ENCODE data around the gene EFHD1. TPM values are rescaled to one million over a fixed set of nuclear protein-coding genes. Genes with fewer than 3 reads are reported as not detected.

The EFHD1 gene
- total and polyA plus RNA-seq, 2 of the 13 experiments (the other 11 are each of a cell fraction or from before 2014, with no cell fraction given), result 0.09 TPM; not detected in 1

DNA sequence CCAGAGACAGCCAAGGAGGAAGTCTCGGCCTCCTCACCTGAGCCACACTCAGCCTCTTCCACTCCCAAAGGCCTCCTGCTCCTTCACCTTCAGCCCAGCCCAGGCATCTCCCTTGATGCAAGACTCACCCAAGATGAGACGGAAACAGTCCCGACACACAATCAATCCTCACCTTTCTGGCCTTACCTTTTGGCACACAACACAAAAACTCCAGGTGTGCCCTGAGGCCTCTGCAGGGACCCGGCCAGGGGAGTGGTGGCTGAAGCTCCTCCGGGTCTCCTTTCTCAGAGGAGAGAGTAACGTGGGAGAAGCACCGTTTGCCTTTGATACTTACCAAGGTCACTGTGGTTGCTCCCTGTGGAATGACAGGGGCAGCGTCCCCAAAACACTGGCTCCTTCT is 23.8 kb upstream of the EFHD1 start:
- Histone ChIP-seq H3K4me1 (ENCODE audit: insufficient read depth, low read length) (peaks cover 5% of the 10 kb centered on the region; the same call in 1 of the 2 replicates), H3K79me2 (ENCODE audit: insufficient read depth, low read length) (no peaks in the 10 kb centered on the region), H2AFZ (ENCODE audit: low read length) (no peak overlapping the region), H3K4me2 (ENCODE audit: low read depth, low read length) (no peak overlapping the region), H3K9me3 (ENCODE audit: low read length) (no peaks in the 10 kb centered on the region), H3K27ac (ENCODE audit: extremely low read length, insufficient read depth, low read length) (no peak overlapping the region), H4K20me1 (ENCODE audit: insufficient read depth, low read length) (no peaks in the 10 kb centered on the region), H3K9ac (ENCODE audit: insufficient read depth, low read depth, low read length) (no peak overlapping the region), H3K36me3 (replicated peaks in 1 of 2; ENCODE audit: control insufficient read depth in 1 of 2, insufficient read depth in 2 of 2, low read length in 2 of 2) (no peaks in the 10 kb centered on the region), H3K27me3 (ENCODE audit: control insufficient read depth in 1 of 2, insufficient read depth in 2 of 2, low read length in 2 of 2) (0 out of 5 replicates have a peak, but pooled peaks cover 0 to 5% of the 10 kb centered on the region in 2 experiments), H3K4me3 (replicated peaks in 1 of 3; ENCODE audit: insufficient read depth in 1 of 3, low read depth in 2 of 3, low read length in 3 of 3) (no peak overlapping the region)
- intact Hi-C loops (cut with micrococcal nuclease; ENCODE audit: unreplicated experiment), result loop anchor here (10.0 kb wide), 1 partner anchor 135 kb away; no protein-coding TSS in a partner anchor
- BruUV-seq (replicated peaks), result no TSS peak
- ATAC-seq (no peak), DNase-seq (ENCODE audit: low spot score) (no peak), FAIRE-seq (no peak)
- ChIA-PET CTCF (ENCODE audit: low intra/inter-chr PET ratio, low total read pairs) (no interaction called here), POLR2A (no interaction called here)
- WGBS (ENCODE audit: low lambda C conversion rate), result 25% methylated on average over 7 of the region's 8 CpGs
- in situ Hi-C loops (cut with HindIII; ENCODE audit: extremely low pct_ligation_motif_present, low pct_unique_long_range_greater_than_20kb), result loop anchor here (5.0 kb wide), 1 partner anchor 58 kb away; no protein-coding TSS in a partner anchor
- TF ChIP-seq MEF2D (CRISPR knock-in tag; IDR thresholded peaks at IDR 0.05) (no peak), CENPBD1 (CRISPR knock-in tag; IDR thresholded peaks at IDR 0.05; ENCODE audit: borderline replicate concordance, low read depth) (no peak), CEBPZ (IDR thresholded peaks at IDR 0.05; ENCODE audit: low read length) (no peak), ZNF274 (CRISPR knock-in tag; IDR thresholded peaks at IDR 0.05) (no peak), ZBTB46 (CRISPR knock-in tag; IDR thresholded peaks at IDR 0.05; ENCODE audit: borderline replicate concordance) (no peak), HOMEZ (CRISPR knock-in tag; IDR thresholded peaks at IDR 0.05; ENCODE audit: low read depth) (no peak), SOX6 (IDR thresholded peaks at IDR 0.05) (no peak), SOX6 (CRISPR knock-in tag; IDR thresholded peaks at IDR 0.05) (no peak), CAMTA2 (CRISPR knock-in tag; IDR thresholded peaks at IDR 0.05; ENCODE audit: borderline replicate concordance) (no peak), NFKB2 (CRISPR knock-in tag; IDR thresholded peaks at IDR 0.05; ENCODE audit: borderline replicate concordance) (no peak), KLF12 (CRISPR knock-in tag; IDR thresholded peaks at IDR 0.05; ENCODE audit: borderline replicate concordance) (no peak), HNRNPUL1 (IDR thresholded peaks at IDR 0.05; ENCODE audit: low read depth, low read length) (no peak)
- TF ChIP-seq, protein P1, sequence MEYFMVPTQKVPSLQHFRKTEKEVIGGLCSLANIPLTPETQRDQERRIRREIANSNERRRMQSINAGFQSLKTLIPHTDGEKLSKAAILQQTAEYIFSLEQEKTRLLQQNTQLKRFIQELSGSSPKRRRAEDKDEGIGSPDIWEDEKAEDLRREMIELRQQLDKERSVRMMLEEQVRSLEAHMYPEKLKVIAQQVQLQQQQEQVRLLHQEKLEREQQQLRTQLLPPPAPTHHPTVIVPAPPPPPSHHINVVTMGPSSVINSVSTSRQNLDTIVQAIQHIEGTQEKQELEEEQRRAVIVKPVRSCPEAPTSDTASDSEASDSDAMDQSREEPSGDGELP (IDR thresholded peaks at IDR 0.05; ENCODE audit: borderline replicate concordance, low read depth), result no peak
- TF ChIP-seq, protein P2, sequence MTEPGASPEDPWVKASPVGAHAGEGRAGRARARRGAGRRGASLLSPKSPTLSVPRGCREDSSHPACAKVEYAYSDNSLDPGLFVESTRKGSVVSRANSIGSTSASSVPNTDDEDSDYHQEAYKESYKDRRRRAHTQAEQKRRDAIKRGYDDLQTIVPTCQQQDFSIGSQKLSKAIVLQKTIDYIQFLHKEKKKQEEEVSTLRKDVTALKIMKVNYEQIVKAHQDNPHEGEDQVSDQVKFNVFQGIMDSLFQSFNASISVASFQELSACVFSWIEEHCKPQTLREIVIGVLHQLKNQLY (CRISPR knock-in tag; IDR thresholded peaks at IDR 0.05), result no peak
- TF ChIP-seq, protein P3, sequence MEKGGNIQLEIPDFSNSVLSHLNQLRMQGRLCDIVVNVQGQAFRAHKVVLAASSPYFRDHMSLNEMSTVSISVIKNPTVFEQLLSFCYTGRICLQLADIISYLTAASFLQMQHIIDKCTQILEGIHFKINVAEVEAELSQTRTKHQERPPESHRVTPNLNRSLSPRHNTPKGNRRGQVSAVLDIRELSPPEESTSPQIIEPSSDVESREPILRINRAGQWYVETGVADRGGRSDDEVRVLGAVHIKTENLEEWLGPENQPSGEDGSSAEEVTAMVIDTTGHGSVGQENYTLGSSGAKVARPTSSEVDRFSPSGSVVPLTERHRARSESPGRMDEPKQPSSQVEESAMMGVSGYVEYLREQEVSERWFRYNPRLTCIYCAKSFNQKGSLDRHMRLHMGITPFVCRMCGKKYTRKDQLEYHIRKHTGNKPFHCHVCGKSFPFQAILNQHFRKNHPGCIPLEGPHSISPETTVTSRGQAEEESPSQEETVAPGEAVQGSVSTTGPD (CRISPR knock-in tag; IDR thresholded peaks at IDR 0.05), result no peak

Data from HepG2 (cell line).